22Rv1 (cell line): ENCODE results near the gene GNPTAB.

Source experiments
- ZFX ChIP-seq: fragments of 450-650 bp; IDR thresholded peaks from 2 replicates; pipeline ENCODE4 v1.6.1; 2017; ENCODE audit warnings: antibody characterized with exemption, borderline replicate concordance
- TF ChIP-seq, protein P1 (sequence below): fragments of 450-650 bp; IDR thresholded peaks from 2 replicates; pipeline ENCODE4 v1.5.1; 2017; ENCODE audit warnings: mild to moderate bottlenecking

DNA sequence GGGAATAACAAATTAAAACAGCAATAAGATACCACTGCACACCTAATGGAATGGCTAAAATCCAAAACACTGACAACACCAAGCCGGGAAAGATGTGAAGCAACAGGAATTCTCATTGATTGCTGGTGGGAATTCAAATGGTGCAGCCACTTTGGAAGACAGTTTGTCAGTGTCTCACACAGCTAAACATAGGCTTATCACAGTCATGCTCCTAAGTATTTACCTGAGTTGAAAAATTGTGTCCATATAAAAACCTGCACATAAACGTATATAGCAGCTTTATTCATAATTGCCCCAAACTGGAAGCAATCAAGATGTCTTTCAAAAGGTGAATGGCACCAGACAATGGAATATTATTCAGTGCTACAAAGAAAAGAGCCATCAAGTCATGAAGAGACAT, 21.6 kb downstream of the GNPTAB start:
- TF ChIP-seq, protein P1, sequence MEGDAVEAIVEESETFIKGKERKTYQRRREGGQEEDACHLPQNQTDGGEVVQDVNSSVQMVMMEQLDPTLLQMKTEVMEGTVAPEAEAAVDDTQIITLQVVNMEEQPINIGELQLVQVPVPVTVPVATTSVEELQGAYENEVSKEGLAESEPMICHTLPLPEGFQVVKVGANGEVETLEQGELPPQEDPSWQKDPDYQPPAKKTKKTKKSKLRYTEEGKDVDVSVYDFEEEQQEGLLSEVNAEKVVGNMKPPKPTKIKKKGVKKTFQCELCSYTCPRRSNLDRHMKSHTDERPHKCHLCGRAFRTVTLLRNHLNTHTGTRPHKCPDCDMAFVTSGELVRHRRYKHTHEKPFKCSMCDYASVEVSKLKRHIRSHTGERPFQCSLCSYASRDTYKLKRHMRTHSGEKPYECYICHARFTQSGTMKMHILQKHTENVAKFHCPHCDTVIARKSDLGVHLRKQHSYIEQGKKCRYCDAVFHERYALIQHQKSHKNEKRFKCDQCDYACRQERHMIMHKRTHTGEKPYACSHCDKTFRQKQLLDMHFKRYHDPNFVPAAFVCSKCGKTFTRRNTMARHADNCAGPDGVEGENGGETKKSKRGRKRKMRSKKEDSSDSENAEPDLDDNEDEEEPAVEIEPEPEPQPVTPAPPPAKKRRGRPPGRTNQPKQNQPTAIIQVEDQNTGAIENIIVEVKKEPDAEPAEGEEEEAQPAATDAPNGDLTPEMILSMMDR = no peak
- TF ChIP-seq ZFX = no peak
